ENCODE data around the gene PDZRN3.

GRCh38 chr3:73511571-73512525 lies 112.9 kb downstream of the PDZRN3 start:
- TF ChIP-seq CTCF (conservative IDR thresholded peaks at IDR 0.05 in 1 of 2, IDR thresholded peaks at IDR 0.05 in 1 of 2; ENCODE audit: extremely low read depth in 1 of 2, insufficient read depth in 1 of 2, low read depth in 1 of 2, low read length in 2 of 2) (no peak), EZH2 (IDR thresholded peaks at IDR 0.05; ENCODE audit: borderline replicate concordance, low read length) (no peak)

Measured in mammary epithelial cell (primary cell).